8988T (cell line): ENCODE results near the gene TDG.
"Not testable (repeated sequence)": the region's sequence is repeated elsewhere in the genome, so short reads cannot be mapped to it uniquely, and the experiment has no call there.

Source experiments
- DNase-seq: peaks from one replicate; pipeline ENCODE4 v3.0.0; 2011

Gene TDG

DNA sequence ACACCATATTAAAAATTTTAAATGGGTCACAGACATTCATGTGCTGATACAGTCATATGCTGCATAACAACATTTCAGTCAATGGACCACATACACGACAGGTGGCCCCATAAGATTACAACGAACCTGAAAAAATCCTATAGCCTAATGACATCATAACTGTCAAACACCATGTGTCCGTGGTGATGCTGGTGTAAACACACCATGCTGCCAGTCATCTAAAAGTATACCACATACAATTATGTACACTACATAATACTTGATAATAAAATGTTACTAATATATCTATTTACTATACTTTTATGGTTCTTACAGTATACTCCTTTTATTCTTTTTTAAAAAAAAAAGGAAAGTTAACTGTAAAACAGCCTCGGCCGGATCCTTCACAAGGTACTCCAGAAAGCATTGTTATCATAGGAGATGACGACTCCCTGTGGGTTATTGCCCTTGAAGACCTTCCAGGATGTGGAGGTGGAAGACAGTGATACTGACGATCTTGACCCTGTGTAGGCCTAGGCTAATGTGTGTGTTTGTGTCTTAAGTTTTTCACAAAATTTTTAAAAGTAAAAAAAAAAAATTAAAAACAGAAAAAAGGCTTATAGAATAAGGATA, 5.0 kb upstream of the TDG start:
- no peak for DNase-seq

DNA sequence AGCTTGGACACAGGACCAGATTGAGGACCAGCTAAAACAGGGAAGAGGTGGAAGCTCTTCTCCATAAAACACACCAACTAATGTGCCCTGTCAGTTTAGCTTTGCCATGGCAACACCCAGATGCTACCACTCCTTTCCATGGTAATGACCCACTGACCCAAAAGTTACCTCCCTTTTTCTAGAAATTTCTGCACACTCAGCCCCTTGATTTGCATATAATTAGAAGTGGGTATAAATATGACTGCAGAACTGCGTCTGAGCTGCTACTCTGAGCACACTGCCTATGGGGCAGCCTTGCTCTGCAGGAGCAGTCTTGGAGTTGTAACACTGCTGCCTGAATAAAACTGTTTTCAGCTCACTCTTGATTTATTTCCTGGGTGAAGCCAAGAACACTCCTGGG, 3.2 kb upstream of the TDG start:
- DNase-seq, result no peak

DNA sequence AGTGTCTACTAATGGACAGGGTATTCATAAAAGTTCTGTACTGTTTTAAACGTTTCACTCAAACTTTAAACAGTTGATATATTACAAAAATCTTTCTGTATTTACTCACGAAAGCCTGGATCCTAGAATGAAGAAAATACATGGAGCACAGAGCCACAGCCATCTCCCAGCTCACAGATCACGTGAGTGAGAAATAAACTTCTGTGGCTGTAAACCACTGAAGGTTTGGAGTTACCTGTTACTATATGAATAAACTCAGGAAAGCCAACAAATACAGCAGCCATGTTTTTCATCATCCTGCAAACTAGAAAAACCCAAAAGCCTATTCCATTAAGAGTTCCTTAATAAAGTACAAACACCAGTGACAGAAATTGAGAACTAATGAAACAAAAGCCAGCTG, 867 bp upstream of the TDG start:
- no peak for DNase-seq

DNA sequence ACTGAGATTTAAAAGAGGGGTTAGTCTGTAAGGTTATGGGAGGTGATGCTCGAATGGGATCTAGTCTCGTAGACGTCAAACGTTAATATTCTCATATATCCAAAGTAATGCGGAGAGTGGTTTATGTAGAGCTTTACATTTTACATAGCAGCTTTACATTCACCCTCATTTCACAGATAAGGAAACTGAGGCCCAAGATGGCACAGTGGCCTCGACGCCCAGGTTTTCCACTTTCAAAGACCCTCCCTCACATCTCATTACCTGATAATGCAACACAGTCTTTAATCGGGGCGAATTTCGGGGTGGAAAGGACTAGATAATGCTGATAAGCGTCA, 450 bp upstream of the TDG start:
- DNase-seq, result no peak

DNA sequence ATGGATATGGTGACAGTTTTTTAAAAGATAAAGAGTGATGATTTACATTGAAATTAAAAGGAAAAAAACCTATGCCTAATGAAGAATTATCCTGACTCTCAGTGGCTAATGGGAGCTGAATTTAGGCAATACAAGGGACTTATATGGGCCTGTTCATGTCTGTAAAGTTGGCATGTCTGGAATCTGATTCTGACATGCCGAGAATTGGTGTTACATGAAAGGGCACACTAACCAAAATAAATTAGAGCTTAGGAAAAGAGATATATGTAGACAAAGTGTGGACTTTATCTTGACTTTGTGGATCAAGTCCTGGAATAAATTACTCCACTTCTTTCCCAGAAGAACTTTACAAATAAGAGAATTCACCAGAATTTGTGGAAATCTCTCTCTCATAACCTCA, 1.1 kb downstream of the TDG start:
- no peak for DNase-seq

DNA sequence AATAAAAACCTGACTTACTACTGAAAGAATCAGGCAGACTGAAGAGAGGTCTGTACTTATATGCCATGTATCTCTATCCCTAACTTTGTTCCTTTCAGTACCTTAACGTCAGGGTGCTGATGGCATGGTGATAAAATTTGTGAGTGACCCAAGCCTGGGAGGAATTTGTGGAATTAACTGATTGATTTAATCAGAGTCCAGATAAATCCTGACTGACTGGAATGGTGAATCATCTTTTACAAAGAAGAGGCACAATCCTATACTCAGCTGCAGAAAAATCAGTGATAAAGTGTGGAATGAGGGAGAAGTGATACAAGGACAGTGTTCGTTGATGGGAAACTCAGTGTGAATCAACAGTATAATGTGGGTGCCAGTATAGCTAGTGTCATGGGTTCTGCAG, 3.7 kb downstream of the TDG start:
- no peak for DNase-seq

DNA sequence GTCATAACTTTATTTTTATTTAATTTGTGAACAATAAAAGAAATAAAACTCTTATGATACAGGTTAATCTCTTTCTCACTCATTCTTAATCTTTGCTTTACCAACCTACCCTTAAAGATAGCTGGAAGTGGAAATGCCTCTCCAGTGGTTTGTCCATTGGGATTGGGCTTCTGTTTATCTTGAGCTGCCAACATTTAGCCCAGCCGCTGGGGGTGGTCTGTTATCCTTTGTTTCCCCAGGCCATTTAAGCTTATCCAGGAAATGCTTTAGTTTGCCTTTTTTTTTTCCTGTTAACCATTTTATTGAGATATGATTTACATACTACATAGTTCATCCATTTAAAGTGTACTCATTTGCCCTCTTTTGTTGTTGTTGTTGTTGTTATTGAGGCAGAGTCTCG, 8.2 kb downstream of the TDG start:
- DNase-seq, result no peak

DNA sequence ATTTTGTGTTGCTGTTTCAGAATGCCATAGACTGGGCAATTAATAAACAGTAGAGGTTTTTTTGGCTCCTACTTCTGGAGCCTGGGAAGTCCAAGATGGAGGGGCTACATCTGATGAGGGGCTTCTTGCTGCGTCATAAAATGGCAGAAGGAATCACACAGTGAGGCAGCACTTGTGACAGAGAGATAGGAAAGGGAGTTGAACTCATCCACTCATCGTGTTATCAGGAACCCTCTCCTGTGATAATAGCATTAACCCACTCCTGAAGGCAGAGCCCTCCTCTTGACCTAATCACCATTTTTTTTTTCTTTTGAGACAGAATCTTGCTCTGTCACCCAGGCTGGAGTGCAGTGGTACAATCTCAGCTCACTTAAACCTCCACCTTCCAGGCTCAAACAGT, 9.7 kb downstream of the TDG start:
- DNase-seq, result no peak

DNA sequence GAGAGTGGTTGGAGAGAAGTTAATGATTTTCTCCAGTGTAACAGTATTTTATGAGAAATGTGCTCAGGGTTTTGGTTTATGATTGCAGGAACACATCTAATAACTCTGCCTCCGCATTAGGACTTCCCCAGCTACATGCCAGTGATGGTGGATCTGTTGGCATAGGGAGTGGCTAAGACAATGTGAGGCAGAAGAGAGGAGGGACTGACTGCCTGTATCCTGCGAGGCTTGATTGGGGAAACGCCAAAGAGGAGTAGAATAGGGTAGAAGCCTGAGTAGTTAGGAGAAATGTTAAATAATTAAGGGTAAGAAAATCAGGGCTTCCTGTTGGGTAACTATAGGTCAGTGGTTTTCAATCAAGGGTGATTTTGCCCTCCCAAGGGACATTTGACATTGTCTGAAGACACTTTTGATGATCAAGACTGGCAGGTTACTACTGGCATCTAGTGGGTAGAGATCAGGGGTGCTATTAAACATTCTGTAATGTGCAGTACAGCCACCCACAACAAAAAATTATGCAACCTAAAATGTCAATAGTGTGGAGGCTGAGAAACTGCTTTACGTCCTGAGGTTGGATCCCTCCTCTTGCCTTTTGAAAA, 12.8 kb downstream of the TDG start:
- DNase-seq, result no peak

DNA sequence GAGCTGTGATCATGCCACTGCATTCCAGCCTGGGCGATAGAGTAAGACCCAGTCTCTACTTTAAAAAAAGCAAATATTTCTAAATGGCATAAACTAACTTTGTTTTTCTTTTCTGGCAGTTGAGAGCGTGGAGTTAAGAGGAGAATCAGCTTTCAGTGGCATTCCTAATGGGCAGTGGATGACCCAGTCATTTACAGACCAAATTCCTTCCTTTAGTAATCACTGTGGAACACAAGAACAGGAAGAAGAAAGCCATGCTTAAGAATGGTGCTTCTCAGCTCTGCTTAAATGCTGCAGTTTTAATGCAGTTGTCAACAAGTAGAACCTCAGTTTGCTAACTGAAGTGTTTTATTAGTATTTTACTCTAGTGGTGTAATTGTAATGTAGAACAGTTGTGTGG, 21.2 kb downstream of the TDG start:
- no peak for DNase-seq

DNA sequence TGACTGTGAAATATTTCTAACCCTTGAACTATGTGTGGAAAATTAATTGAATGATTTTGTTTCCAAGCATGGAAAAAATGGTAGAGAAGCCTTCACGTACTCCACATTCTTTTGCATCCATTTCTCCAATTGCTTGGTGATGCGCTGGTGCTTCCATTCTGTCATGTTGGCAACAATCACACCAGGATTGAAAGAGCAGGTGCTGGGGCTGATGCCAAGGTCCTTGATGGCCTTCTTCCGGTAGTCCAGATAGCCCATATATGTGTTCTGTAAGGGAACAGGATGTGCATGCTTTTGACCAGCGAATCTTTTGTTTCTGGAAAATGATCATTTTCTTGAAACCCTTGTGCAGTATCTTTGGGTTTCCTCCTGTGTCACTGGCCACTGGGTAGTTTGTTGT, 28.6 kb downstream of the TDG start:
- DNase-seq, result no peak

DNA sequence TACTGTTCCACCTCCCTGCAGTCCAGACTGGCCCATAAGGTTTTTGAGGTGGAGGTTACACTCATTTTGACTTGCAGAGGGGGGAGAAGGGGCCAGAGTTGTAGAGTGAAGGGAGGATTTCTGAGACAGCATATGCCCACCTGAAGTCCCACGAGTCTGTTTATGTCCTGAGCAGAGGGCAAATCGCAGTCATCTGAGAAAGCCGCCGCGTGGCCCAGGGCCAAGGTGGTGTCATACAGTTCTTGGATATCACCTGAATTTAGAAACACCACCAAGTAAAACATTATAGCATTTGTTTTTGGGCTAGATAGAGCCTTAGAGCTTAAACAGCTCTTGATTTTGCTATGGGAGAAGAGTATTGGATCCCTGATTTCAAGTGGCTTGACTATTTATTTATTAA, 30.9 kb downstream of the TDG start:
- DNase-seq, result no peak

DNA sequence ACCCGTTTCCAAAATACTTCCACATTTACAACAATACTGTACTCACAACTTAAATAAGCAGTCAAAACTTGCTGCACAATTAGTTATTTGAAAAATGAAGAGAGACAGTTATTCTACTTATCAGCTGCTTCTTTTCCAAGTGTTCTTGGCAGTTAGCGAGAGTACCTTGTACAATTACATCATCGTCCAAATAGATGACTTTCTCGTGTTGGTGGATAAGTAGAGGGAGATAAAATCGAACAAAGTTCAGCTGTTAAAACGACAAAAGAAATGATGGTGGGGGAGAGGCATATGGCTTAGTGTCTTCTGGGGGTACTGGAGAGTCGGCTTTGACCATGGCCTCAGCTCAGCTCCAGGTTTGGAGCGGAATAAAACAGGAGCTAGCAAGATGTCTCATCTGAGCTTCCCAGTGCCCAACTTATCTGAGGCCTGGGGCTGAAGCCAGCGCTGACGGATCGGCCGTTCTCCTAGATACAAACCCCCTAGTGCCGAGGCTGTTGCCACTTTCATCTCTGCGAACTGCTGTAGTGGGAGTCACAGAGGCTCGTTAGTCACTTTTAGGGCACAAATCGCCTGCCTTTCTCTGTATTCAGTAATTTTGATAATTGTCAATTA, 31.7 kb downstream of the TDG start:
- no peak for DNase-seq

DNA sequence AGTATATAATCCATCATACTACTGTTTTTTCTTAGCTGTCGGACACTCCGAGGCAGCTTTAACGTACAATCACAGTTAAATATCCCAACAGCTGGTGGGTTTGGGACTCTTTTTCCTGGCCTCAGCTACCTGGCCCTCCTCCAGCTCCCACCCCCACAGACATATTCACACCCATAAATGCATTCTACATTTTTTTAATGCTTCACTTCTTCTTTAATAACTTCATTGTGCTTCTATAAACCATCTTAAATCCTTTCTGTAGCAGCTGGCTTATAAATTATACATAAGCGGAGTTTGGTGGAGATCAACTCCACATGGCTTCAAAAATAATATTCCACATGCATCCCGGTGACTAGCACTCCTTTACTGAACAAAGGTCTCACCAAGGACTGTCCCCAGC, 33.3 kb downstream of the TDG start:
- DNase-seq, result no peak

DNA sequence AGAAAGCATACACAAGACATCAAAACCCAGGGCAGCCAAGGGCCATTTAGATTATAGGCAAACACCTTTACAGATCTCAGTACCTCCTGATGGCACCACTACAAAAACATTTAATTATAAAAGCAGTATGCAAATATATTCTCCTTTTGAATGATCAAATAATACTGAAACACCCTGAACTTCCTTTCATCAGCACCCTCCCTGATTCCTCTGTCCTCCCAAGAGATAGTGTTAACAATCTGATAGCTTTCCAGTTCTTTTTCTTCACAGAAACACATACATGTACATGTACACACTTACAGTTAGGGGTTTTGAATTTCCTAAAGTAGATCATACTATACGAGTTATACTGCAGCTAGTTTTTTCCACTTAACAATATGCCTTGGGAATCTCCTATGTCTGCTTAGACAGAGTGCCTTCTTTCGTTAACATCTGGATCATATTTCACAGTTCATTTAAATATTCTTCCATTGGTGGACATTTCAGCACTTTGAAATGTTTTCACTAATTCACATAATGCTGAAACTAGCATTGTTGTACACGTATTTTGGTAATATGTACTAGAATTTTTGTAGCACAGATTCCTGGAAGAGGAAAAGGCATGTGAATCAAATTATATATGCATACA, 35.2 kb downstream of the TDG start:
- DNase-seq, result no peak

DNA sequence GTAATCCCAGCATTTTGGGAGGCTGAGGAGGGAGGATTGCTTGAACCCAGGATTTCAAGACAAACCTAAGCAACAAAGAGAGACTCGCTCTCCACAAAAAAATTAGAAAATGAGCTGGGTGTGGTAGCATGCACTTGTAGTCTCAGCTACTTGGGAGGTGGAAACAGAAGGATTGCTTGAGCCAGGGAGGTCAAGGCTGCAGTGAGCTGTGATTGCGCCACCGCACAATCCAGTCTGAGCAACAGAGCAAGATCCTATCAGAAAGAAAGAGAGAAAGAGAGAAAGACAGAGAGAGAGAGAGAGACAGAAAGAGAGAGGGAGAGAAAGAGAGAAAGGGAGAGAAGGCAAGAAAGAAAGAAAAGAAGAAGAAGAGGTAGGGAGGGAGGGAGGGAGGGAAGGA, 37.0 kb downstream of the TDG start:
- DNase-seq, result no peak

DNA sequence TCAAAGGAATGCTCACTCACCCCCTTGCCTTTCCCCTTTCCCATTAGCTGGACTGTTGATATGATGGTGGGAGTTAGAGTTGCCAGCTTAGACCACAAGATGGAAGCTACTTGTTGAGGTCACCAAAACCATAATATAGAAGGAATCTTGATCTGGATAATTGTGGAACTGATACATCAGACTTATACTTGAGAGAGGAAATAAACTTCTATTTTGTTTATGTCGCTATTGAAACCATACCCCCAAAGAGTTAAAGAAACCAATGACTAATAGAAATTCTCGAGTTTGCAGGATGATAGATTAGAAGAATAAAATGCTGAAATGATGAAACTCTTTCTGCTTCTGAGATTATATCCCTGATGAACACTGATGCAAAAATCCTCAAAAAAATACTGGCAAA, 37.9 kb downstream of the TDG start:
- DNase-seq, result no peak

DNA sequence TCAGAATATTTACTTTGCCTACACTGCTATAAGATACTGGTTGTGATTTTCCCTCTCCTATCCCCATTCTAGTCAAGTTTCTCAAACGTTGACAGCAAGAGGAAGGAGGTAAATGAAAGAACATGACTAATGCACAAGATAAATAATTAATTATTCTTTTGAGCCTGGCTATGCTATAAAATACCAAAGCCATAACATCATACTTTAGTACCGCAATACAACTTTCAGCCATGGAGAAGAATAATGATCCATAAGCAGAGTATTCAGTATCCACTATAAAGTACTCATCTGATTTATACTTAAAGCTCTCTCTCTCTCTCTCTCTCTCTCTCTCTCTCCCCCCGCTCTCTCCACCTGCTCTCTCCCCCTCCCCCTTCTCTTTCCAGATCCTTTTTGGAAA, 41.3 kb downstream of the TDG start:
- no peak for DNase-seq

DNA sequence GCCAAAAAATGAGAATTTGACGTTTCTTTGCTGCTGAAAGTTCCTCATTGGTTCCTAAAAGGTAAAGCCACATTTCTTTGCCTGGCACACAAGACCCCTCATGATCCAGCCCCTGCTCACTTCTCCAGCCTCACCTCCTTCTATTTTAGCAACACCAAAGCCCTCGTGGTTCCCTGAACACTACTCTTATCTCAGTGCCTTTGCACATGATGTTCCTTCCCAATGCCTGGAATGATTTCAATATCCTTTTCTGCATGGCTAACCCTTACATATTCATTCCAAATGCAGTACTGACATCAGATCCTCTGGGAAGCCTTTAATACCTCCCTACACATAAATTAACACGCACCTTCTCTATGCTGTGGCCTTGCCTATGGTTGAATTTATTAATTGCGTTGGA, 44.4 kb downstream of the TDG start:
- DNase-seq, result no peak

DNA sequence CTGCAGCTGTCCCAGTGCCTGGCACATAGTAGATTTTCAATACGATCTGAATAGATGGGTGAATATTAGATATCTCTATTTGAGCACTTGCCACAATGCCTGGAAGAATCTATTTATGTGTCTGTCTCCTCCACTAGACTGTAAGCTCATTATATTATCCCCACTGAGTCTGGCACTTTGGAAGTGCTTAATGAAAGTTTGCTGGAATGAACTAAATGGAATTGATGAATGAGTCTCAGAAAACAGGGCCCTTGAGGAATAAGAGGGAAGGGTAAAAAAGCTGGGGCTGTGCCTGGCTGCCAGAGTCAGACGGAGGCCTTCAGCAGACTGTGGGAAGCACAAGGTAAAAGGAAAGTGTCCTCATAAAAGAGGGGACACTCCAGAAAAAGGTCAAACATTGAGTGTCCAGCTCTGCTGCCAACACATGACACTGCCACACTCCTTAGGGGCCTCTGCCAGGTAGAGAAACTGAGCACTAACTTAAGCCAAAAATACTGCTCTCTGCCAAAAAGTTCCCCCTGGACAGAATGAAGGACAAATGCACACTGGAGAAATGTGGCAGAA, 45.0 kb downstream of the TDG start:
- DNase-seq, result no peak

DNA sequence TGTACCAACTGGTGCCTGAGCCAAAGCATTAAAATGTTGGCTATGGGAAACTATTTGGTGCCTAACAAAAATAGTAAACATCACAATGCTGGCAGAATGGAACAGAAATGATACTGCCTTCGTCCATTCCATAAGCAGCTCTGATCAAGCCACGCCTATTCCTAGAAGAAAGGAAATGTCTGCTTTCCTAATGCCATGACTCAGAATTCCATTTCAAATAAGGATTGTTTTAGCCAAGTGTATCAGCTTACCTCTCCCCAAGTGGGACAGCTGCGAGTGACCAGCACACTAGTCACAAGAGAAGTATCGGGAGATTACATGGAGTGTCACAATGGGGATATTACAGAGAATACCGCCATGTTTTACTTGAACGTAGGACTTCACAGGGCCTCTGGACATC, 45.6 kb downstream of the TDG start:
- DNase-seq, result no peak

DNA sequence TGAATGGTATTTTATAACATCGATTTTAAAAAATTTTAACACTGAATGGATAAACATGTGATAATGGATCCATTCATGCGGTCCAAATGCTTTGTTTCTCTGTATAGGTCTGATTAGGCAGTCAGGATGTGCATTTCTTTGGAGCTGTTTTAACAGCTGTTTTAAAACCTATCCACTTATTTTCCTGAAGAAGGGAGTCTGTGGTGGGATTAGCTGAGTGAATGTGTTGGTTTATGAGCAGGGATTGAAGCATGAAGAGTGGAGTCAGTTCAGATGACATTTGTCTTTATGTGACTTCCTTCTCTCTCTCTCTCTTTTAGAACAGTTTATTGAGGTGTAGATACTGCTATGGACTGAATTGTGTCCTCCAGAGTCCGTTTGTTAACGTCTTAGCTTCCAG, 46.7 kb downstream of the TDG start:
- no peak for DNase-seq

DNA sequence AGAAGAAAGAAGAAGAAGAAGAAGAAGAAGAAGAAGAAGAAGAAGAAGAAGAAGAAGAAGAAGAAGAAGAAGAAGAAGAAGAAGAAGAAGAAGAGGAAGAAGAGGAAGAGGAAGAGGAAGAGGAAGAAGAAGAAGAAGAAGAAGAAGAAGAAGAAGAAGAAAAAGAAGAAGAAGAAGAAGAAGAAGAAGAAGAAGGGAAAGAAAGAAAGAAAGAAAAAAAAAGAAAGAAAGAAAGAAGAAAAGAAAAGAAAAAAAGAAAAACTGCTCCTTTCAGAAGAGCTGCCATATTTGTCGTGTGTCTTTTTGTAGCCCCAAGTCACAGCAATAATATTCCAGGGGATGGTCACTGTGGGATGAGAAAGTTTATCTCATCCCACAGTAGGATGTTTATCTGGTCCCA, 56.2 kb downstream of the TDG start:
- DNase-seq, result not testable (repeated sequence)

DNA sequence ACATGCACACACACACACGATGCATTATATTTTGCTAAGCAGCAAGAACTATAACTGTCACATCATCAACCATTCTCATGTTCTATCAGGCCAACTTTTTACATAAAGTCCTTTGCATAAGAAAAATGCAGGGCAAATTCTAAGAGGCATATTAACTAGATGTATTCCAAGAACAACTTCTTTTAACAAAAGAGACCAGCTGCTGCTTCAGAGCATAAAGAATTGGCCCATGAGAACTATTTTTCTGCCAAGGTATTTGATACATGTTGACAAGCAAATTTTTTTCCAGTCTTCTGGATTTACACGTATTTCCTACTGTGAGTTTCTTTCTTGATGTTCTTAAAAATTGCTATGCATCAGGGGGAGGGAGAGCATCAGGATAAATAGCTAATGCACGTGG, 57.1 kb downstream of the TDG start:
- no peak for DNase-seq

DNA sequence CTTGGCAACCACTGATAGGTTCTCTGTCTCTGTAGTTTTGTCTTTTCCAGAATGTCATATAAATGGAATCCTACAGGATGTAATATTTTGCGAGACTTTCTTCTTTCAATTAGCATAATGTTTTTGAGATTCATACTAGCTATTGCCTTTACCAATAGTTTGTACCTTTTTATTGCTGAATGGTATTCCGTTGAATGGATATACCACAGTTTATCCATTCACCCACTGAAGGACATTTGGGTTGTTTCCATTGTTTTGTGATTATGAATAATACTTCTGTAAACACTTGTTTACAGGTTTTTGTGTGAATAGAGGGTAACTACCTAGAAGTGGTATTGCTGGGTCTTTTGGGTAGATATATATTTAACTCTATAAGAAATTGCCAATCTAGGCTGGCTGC, 58.0 kb downstream of the TDG start:
- DNase-seq, result no peak
